ENCODE results near the gene FOXP1. TPM values are rescaled to one million over a fixed set of nuclear protein-coding genes. Genes with fewer than 3 reads are reported as not detected.

FOXP1 gene
- total RNA-seq, 4 donors from 2014 or later: 54.2 to 152 (median 129) TPM

GRCh38 chr3:71163198-71163918 lies 420.2 kb downstream of the FOXP1 start:
- no peak for TF ChIP-seq CTCF (IDR thresholded peaks at IDR 0.05)
- TF ChIP-seq POLR2A (IDR thresholded peaks at IDR 0.05): no peak
- Histone ChIP-seq H3K9me3 (no peaks in the 10 kb centered on the region), H3K27me3 (no peaks in the 10 kb centered on the region), H3K27ac (no peak overlapping the region), H3K36me3 (no peaks in the 10 kb centered on the region), H3K4me3 (no peak overlapping the region), H3K4me1 (no peaks in the 10 kb centered on the region)
- intact Hi-C loops (cut with DNase I; ENCODE audit: low total_unique reads): no loop called here
- DNase-seq: no peak

- intact Hi-C loops (cut with DNase I; ENCODE audit: low total_unique reads): no loop called here
- Histone ChIP-seq H3K27me3 (no peaks in the 10 kb centered on the region), H3K9me3 (no peaks in the 10 kb centered on the region), H3K27ac (no peak overlapping the region), H3K4me1 (no peaks in the 10 kb centered on the region), H3K36me3 (no peaks in the 10 kb centered on the region), H3K4me3 (no peak overlapping the region)
- TF ChIP-seq CTCF (IDR thresholded peaks at IDR 0.05): no peak
- no peak for TF ChIP-seq POLR2A (IDR thresholded peaks at IDR 0.05)
- DNase-seq: no peak
These were observed 421.3 kb downstream of the FOXP1 start for GRCh38 chr3:71162221-71162620.

GRCh38 chr3:71160785-71161546 lies 422.6 kb downstream of the FOXP1 start:
- no peak overlapping the region for H3K27ac ChIP-seq
- H3K9me3 ChIP-seq: no peaks in the 10 kb centered on the region
- TF ChIP-seq CTCF (IDR thresholded peaks at IDR 0.05): no peak
- no peak for TF ChIP-seq POLR2A (IDR thresholded peaks at IDR 0.05)
- no peak overlapping the region for H3K4me3 ChIP-seq
- no peaks in the 10 kb centered on the region for H3K27me3 ChIP-seq
- no peaks in the 10 kb centered on the region for H3K36me3 ChIP-seq
- intact Hi-C loops (cut with DNase I; ENCODE audit: low total_unique reads): no loop called here
- no peak for DNase-seq
- H3K4me1 ChIP-seq: no peaks in the 10 kb centered on the region

- TF ChIP-seq POLR2A (IDR thresholded peaks at IDR 0.05): no peak
- no peak for TF ChIP-seq CTCF (IDR thresholded peaks at IDR 0.05)
- intact Hi-C loops (cut with DNase I; ENCODE audit: low total_unique reads): no loop called here
- no peak overlapping the region for H3K4me3 ChIP-seq
- H3K4me1 ChIP-seq: no peaks in the 10 kb centered on the region
- H3K27ac ChIP-seq: no peak overlapping the region
- H3K9me3 ChIP-seq: no peaks in the 10 kb centered on the region
- no peaks in the 10 kb centered on the region for H3K27me3 ChIP-seq
- no peaks in the 10 kb centered on the region for H3K36me3 ChIP-seq
- DNase-seq: no peak
These were observed 427.4 kb downstream of the FOXP1 start for GRCh38 chr3:71156062-71156665.

- no peaks in the 10 kb centered on the region for H3K36me3 ChIP-seq
- H3K9me3 ChIP-seq: no peaks in the 10 kb centered on the region
- intact Hi-C loops (cut with DNase I; ENCODE audit: low total_unique reads): no loop called here
- no peaks in the 10 kb centered on the region for H3K4me1 ChIP-seq
- TF ChIP-seq POLR2A (IDR thresholded peaks at IDR 0.05): no peak
- TF ChIP-seq CTCF (IDR thresholded peaks at IDR 0.05): no peak
- H3K4me3 ChIP-seq: no peak overlapping the region
- H3K27ac ChIP-seq: no peak overlapping the region
- no peak for DNase-seq
- no peaks in the 10 kb centered on the region for H3K27me3 ChIP-seq
These were observed 428.7 kb downstream of the FOXP1 start for GRCh38 chr3:71154846-71155245.

Measured in uterus (tissue), 4 donors.